IMR-90 (cell line): Measurements from ENCODE around the gene DHFR. TPM values are rescaled to one million over a fixed set of nuclear protein-coding genes. Genes with fewer than 3 reads are reported as not detected.

Experiments
- ATAC-seq: fragments of 200-7000 bp; cut with Tn5 transposase; 2 replicates; pipeline ENCODE4 v1.9.1; 2020; ENCODE audit warnings: low read depth, mild to moderate bottlenecking, moderate library complexity
- BruUV-seq: library from RNA; stranded (reverse); fragments of 400-500 nt; replicated peaks from 2 replicates; lab custom pipeline; 2021; lab: Mats Ljungman, UMichigan
- CTCF ChIA-PET: fragments of 300-600 bp; formaldehyde crosslinking; extraction: SDS; loops from one replicate; lab custom pipeline; 2021; ENCODE audit warnings: antibody characterized with exemption; lab: Yijun Ruan, JAX
- POLR2A ChIA-PET: fragments of 300-600 bp; sonication (Branson Sonifier 250); formaldehyde crosslinking; loops from one replicate; lab custom pipeline; 2022; ENCODE audit warnings: antibody characterized with exemption; ENCODE audit not compliant: unreplicated experiment; lab: Charles Lee
- DNase-seq: peaks from one replicate; pipeline ENCODE4 v3.0.0; 2013
- H2AFZ ChIP-seq: replicated peaks from 2 replicates; pipeline ENCODE3; 2013; ENCODE audit warnings: low read length, mild to moderate bottlenecking; ENCODE audit not compliant: poor library complexity
- H2AK5ac ChIP-seq: 2 replicates; pipeline ENCODE4 v1.6.1; 2013; ENCODE audit warnings: low read depth, low read length, inconsistent platforms
- H2AK9ac ChIP-seq: replicated peaks from 2 replicates; pipeline ENCODE3; 2013; ENCODE audit warnings: mild to moderate bottlenecking, low read depth, low read length, moderate library complexity; ENCODE audit not compliant: poor library complexity
- H2BK120ac ChIP-seq: 2 replicates; pipeline ENCODE4 v1.6.1; 2013; ENCODE audit warnings: low read depth, low read length, inconsistent platforms
- H2BK15ac ChIP-seq: 3 replicates; pipeline ENCODE4 v1.6.1; 2013; ENCODE audit warnings: low read depth, low read length, inconsistent platforms
- H2BK20ac ChIP-seq: 2 replicates; pipeline ENCODE4 v1.6.1; 2013; ENCODE audit warnings: low read depth, mild to moderate bottlenecking, inconsistent platforms, low read length, moderate library complexity
- H2BK5ac ChIP-seq: 2 replicates; pipeline ENCODE4 v1.6.1; 2013; ENCODE audit warnings: mild to moderate bottlenecking, low read depth, low read length, inconsistent platforms; ENCODE audit not compliant: poor library complexity, severe bottlenecking
- H3K14ac ChIP-seq: replicated peaks from 2 replicates; pipeline ENCODE4 v1.6.1; 2013; ENCODE audit warnings: low read depth, low read length, inconsistent platforms
- H3K18ac ChIP-seq: 2 replicates; pipeline ENCODE4 v1.6.1; 2013; ENCODE audit warnings: low read depth, low read length, control low read depth
- H3K23ac ChIP-seq: 2 replicates; pipeline ENCODE4 v1.6.1; 2013; ENCODE audit warnings: low read depth, low read length, inconsistent platforms
- H3K27ac ChIP-seq: 2 replicates; pipeline ENCODE4 v1.5.1; 2013; ENCODE audit warnings: mild to moderate bottlenecking, control low read depth, low read length; ENCODE audit not compliant: insufficient read depth
- H3K27me3 ChIP-seq: 2 replicates; pipeline ENCODE4 v1.6.1; 2013; ENCODE audit warnings: low read length; ENCODE audit not compliant: control insufficient read depth, insufficient read depth
- H3K36me3 ChIP-seq: 2 replicates; pipeline ENCODE4 v1.6.1; 2013; ENCODE audit warnings: low read length, mixed read lengths; ENCODE audit not compliant: control insufficient read depth, insufficient read depth
- H3K4ac ChIP-seq: 2 replicates; pipeline ENCODE4 v1.6.1; 2013; ENCODE audit warnings: low read depth, low read length, inconsistent platforms
- H3K4me1 ChIP-seq: 2 replicates; pipeline ENCODE4 v1.6.1; 2013; ENCODE audit warnings: low read length, mixed read lengths; ENCODE audit not compliant: control insufficient read depth, insufficient read depth
- H3K4me2 ChIP-seq: 2 replicates; pipeline ENCODE4 v1.6.1; 2013; ENCODE audit warnings: low read depth, mild to moderate bottlenecking, control low read depth, low read length, moderate library complexity
- H3K4me3 ChIP-seq: 2 replicates; pipeline ENCODE4 v1.5.1; 2013; ENCODE audit warnings: low read depth, mild to moderate bottlenecking, control low read depth, low read length, moderate library complexity; ENCODE audit not compliant: insufficient read depth
- H3K56ac ChIP-seq: 2 replicates; pipeline ENCODE4 v1.6.1; 2013; ENCODE audit warnings: low read length, inconsistent platforms; ENCODE audit not compliant: insufficient read depth; ENCODE audit errors: extremely low read depth
- H3K79me1 ChIP-seq, 2 experiments: 2 replicates each; pipeline ENCODE4 v1.6.1; 2013; ENCODE audit warnings: low read length in 2 of 2, inconsistent platforms in 1 of 2, low read depth in 1 of 2
- H3K9ac ChIP-seq: 2 replicates; pipeline ENCODE4 v1.6.1; 2013; ENCODE audit warnings: low read depth, low read length, control low read depth
- H3K9me1 ChIP-seq: 2 replicates; pipeline ENCODE4 v1.6.1; 2013; ENCODE audit warnings: low read length, inconsistent platforms; ENCODE audit not compliant: insufficient read depth
- H3K9me3 ChIP-seq: 2 replicates; pipeline ENCODE4 v1.6.1; 2013; ENCODE audit warnings: low read length; ENCODE audit not compliant: control insufficient read depth, insufficient read depth
- H4K20me1 ChIP-seq: 2 replicates; pipeline ENCODE4 v1.6.1; 2013; ENCODE audit warnings: low read length, inconsistent platforms; ENCODE audit not compliant: insufficient read depth
- H4K5ac ChIP-seq: 2 replicates; pipeline ENCODE4 v1.6.1; 2013; ENCODE audit warnings: mild to moderate bottlenecking, low read depth, low read length, control low read depth
- H4K8ac ChIP-seq, 2 experiments: 2 replicates each; pipeline ENCODE4 v1.6.1; 2013; ENCODE audit warnings: low read depth in 2 of 2, low read length in 2 of 2, control low read depth in 1 of 2, inconsistent platforms in 1 of 2
- H4K91ac ChIP-seq: 2 replicates; pipeline ENCODE4 v1.6.1; 2013; ENCODE audit warnings: low read depth, low read length, inconsistent platforms; ENCODE audit not compliant: insufficient read depth
- BHLHE40 ChIP-seq: fragments of 150-350 bp; IDR thresholded peaks from 2 replicates; pipeline ENCODE4 v1.6.1; 2016; ENCODE audit warnings: mild to moderate bottlenecking, low read depth, low read length
- CEBPB ChIP-seq: IDR thresholded peaks from 2 replicates; pipeline ENCODE4 v1.6.1; 2012; ENCODE audit warnings: low read depth, low read length, improper control_type of control experiment
- CTCF ChIP-seq: conservative IDR thresholded peaks from 2 replicates; pipeline ENCODE4 v1.5.1; 2012; ENCODE audit warnings: mild to moderate bottlenecking, low read depth, low read length, improper control_type of control experiment
- ELK1 ChIP-seq: fragments of 150-350 bp; IDR thresholded peaks from 2 replicates; pipeline ENCODE4 v1.6.1; 2016; ENCODE audit warnings: low read depth, mild to moderate bottlenecking, low read length, moderate library complexity, borderline replicate concordance
- FOS ChIP-seq: fragments of 150-350 bp; IDR thresholded peaks from 2 replicates; pipeline ENCODE4 v1.6.1; 2016; ENCODE audit warnings: low read depth, low read length
- MAZ ChIP-seq: IDR thresholded peaks from 2 replicates; pipeline ENCODE4 v1.6.1; 2012; ENCODE audit warnings: low read depth, mild to moderate bottlenecking, low read length, improper control_type of control experiment, moderate library complexity, borderline replicate concordance
- MXI1 ChIP-seq: IDR thresholded peaks from 2 replicates; pipeline ENCODE4 v1.6.1; 2012; ENCODE audit warnings: low read depth, mild to moderate bottlenecking, low read length, moderate library complexity, borderline replicate concordance
- NFE2L2 ChIP-seq: fragments of 150-350 bp; IDR thresholded peaks from 2 replicates; pipeline ENCODE4 v1.6.1; 2016; ENCODE audit warnings: low read depth, mild to moderate bottlenecking, low read length
- RAD21 ChIP-seq: IDR thresholded peaks from 2 replicates; pipeline ENCODE4 v1.6.1; 2012; ENCODE audit warnings: low read length, improper control_type of control experiment
- RCOR1 ChIP-seq: IDR thresholded peaks from 2 replicates; pipeline ENCODE4 v1.6.1; 2012; ENCODE audit warnings: mild to moderate bottlenecking, low read length, improper control_type of control experiment; ENCODE audit not compliant: insufficient replicate concordance
- RFX5 ChIP-seq: IDR thresholded peaks from 2 replicates; pipeline ENCODE4 v1.8.0; 2012; ENCODE audit warnings: low read depth, mild to moderate bottlenecking, low read length, moderate library complexity
- SMC3 ChIP-seq: fragments of 150-350 bp; IDR thresholded peaks from 2 replicates; pipeline ENCODE4 v1.6.1; 2016; ENCODE audit warnings: low read depth, mild to moderate bottlenecking, antibody characterized with exemption, low read length, moderate library complexity
- WGBS, 2 experiments: methylation state at CpG; one replicate each; pipeline versions ENCODE4 v1.1.5 to v1.1.7; 2013; ENCODE audit warnings: missing lambda C conversion rate in 2 of 2; ENCODE audit not compliant: insufficient read length in 1 of 2; ENCODE audit errors: extremely low coverage in 2 of 2; 5-methylcytosine and 5-hydroxymethylcytosine counted together
- dilution Hi-C: fragments of 300-500 bp; cut with HindIII; formaldehyde crosslinking; loops from one replicate; pipeline ENCODE4 v1.14.3; 2018; ENCODE audit warnings: low sequenced_read_pairs; ENCODE audit not compliant: unreplicated experiment
- in situ Hi-C: fragments of 300-500 bp; cut with MboI; formaldehyde crosslinking; loops from 3 replicates; pipeline ENCODE4 v1.14.3; 2019; ENCODE audit warnings: low sequenced_read_pairs, inconsistent platforms, mixed read lengths
- intact Hi-C: fragments of 100-400 bp; cut with micrococcal nuclease; formaldehyde crosslinking; loops from 2 replicates; pipeline ENCODE4 v1.10.0; 2022
- polyA plus RNA-seq, 3 experiments: library from polyadenylated mRNA; depleted of rRNA; stranded (reverse); fragments of >200 nt; gene quantifications; 2 replicates each; pipeline ENCODE4 v1.2.3, GENCODE V29; 2012; ENCODE audit warnings: low replicate concordance in 1 of 3
- total RNA-seq: library from RNA; depleted of rRNA; stranded (reverse); fragments of >200 nt; gene quantifications from 2 replicates; pipeline ENCODE4 v1.2.3, GENCODE V29; 2012

The DHFR gene
- total and polyA plus RNA-seq, 2 of the 4 experiments (the other 2 are of a cell fraction): 20.6 to 29.4 TPM

DNA sequence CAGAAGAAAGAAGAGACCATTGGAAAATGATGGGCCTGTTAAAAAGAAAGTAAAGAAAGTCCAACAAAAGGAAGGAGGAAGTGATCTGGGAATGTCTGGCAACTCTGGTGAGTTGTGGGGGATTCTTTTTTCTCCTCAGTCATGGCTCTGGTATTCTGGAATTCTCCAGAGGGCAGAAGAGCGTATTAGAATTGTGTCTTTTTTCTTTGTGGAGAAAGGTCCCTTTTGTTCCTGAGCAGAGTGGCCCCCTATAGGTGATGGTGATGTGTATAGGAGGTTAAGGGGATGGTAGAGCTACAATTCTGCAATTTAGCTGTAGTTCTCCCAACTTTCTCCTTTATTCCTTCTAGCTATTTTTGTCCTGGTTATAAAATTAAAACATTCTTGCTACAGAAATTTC lies 1.6 kb upstream of the DHFR start:
- H3K4me1 ChIP-seq: peaks cover 6% of the 10 kb centered on the region
- no peak overlapping the region for H4K8ac ChIP-seq
- ChIA-PET CTCF (interaction anchor here (0.6 to 1.0 kb wide), 2 partner anchors 16 to 23 kb away, joined by 3 read pairs; no protein-coding TSS in a partner anchor), POLR2A (no interaction called here)
- no peak overlapping the region for H2BK20ac ChIP-seq
- BruUV-seq: no TSS peak
- no peaks in the 10 kb centered on the region for H3K27me3 ChIP-seq
- H2AK5ac ChIP-seq: no peak overlapping the region
- no peak overlapping the region for H4K91ac ChIP-seq
- peaks cover 12% of the 10 kb centered on the region for H4K20me1 ChIP-seq
- no peak overlapping the region for H2BK120ac ChIP-seq
- intact Hi-C loops (loop anchor here (5.0 kb wide), 1 partner anchor 169 kb away; the partner anchor contains the start of gene FAM151B), in situ Hi-C loops (no loop called here), dilution Hi-C loops (no loop called here)
- 0 out of 2 replicates have a peak overlapping the region, but pooled peaks have one; percentile 19 for H3K9ac ChIP-seq
- H3K27ac ChIP-seq: no peak overlapping the region
- H2AK9ac ChIP-seq: no peak overlapping the region
- no peak overlapping the region for H3K18ac ChIP-seq
- H3K14ac ChIP-seq: no peak overlapping the region
- no peaks in the 10 kb centered on the region for H3K9me1 ChIP-seq
- H3K79me1 ChIP-seq: peaks cover 5 to 37% of the 10 kb centered on the region in 2 experiments
- no peak overlapping the region for H3K4ac ChIP-seq
- DNase-seq (peak; percentile 52), ATAC-seq (no peak)
- H3K4me2 ChIP-seq: peak overlapping the region; percentile 18; the same call in 1 of the 2 replicates
- H3K23ac ChIP-seq: no peak overlapping the region; the same call in 1 of the 2 replicates
- H3K4me3 ChIP-seq: no peak overlapping the region
- H4K5ac ChIP-seq: no peak overlapping the region; the same call in 1 of the 2 replicates
- peak overlapping the region; percentile 68 for H2BK5ac ChIP-seq
- peaks cover 8% of the 10 kb centered on the region for H3K36me3 ChIP-seq
- H3K56ac ChIP-seq: no peak overlapping the region
- TF ChIP-seq BHLHE40 (no peak), NFE2L2 (no peak), MAZ (no peak), MXI1 (no peak), RFX5 (no peak), SMC3 (no peak), RCOR1 (no peak), FOS (no peak), RAD21 (no peak), CEBPB (no peak), CTCF (no peak), ELK1 (no peak)
- no peak overlapping the region for H2AFZ ChIP-seq
- no CpG with 5 or more reads among the region's 1 CpG for WGBS, 2 experiments
- no peak overlapping the region for H2BK15ac ChIP-seq
- H3K9me3 ChIP-seq: no peaks in the 10 kb centered on the region
